GM18858 (cell line): ENCODE data around the gene KCP.
"Not testable (repeated sequence)": the region's sequence is repeated elsewhere in the genome, so short reads cannot be mapped to it uniquely, and the experiment has no call there.

Experiments used
- ATAC-seq: cut with Tn5 transposase; IDR thresholded peaks from one replicate; pipeline ENCODE4 v1.9.1; 2021; ENCODE audit not compliant: unreplicated experiment

The KCP gene

GRCh38 chr7:128910569-128910945 lies at the start of gene KCP:
KCP (minus strand) TSS chr7:128910709; CDS start chr7:128910676, 33 bp downstream.
- ATAC-seq = no peak

- ATAC-seq = no peak
Observed at GRCh38 chr7:128959296-128959695, 48.8 kb upstream of the KCP start.

GRCh38 chr7:128955981-128956380 lies 45.5 kb upstream of the KCP start:
- no peak for ATAC-seq

GRCh38 chr7:128954830-128955802 lies 44.6 kb upstream of the KCP start:
- peak; percentile 58 for ATAC-seq

GRCh38 chr7:128954150-128954549 lies 43.6 kb upstream of the KCP start:
- ATAC-seq = no peak

GRCh38 chr7:128951296-128951695 lies 40.8 kb upstream of the KCP start:
- ATAC-seq = no peak

- ATAC-seq = no peak
Observed at GRCh38 chr7:128948976-128949760, 38.7 kb upstream of the KCP start.

GRCh38 chr7:128948312-128948973 lies 37.9 kb upstream of the KCP start:
- ATAC-seq = no peak

- ATAC-seq = no peak
Observed at GRCh38 chr7:128947854-128948253, 37.3 kb upstream of the KCP start.

GRCh38 chr7:128946936-128947830 lies 36.7 kb upstream of the KCP start:
- ATAC-seq = no peak

GRCh38 chr7:128945668-128946366 lies 35.3 kb upstream of the KCP start:
- no peak for ATAC-seq

- no peak for ATAC-seq
Observed at GRCh38 chr7:128944487-128945236, 34.2 kb upstream of the KCP start.

GRCh38 chr7:128943251-128943650 lies 32.7 kb upstream of the KCP start:
- not testable (repeated sequence) for ATAC-seq

GRCh38 chr7:128941946-128942526 lies 31.5 kb upstream of the KCP start:
- no peak for ATAC-seq

- no peak for ATAC-seq
Observed at GRCh38 chr7:128941323-128941890, 30.9 kb upstream of the KCP start.

- peak; percentile 42 for ATAC-seq
Observed at GRCh38 chr7:128940494-128941322, 30.2 kb upstream of the KCP start.

- ATAC-seq = no peak
Observed at GRCh38 chr7:128939861-128940410, 29.4 kb upstream of the KCP start.
